Measurements from ENCODE around the gene NKG7.

The NKG7 gene

DNA sequence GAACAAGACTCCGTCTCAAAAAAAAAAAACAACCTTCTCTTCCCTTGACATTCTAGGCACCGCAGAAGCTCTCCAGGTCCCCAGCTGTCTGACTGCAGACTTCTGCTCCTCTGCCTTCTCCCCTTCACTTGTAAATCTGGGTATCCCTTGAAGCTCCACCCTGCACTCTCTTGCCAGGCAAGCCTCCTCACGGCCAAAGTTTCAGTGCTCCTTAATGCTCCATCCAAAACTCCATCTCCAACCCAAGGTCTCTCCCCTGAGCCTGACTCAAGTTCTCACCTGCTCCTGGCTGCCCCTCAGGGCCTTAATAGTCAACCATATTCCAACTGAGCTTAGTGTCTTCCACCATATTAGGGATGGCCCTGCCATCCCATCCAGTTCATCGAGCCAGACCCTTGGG lies 2.2 kb downstream of the NKG7 start:
- peak overlapping the region in 1 of 2 donors; percentile 13 for H3K4me3 ChIP-seq (ENCODE audit: low read length in 2 of 2)
- H3K4me1 ChIP-seq (ENCODE audit: control insufficient read depth in 2 of 2, insufficient read depth in 2 of 2, low read length in 2 of 2), result peaks cover 9 to 11% of the 10 kb centered on the region in 2 donors
- H3K27ac ChIP-seq (ENCODE audit: low read depth in 2 of 2, low read length in 2 of 2), result no peak overlapping the region
- H3K27me3 ChIP-seq (ENCODE audit: control insufficient read depth in 2 of 2, insufficient read depth in 2 of 2, low read length in 2 of 2), result no peaks in the 10 kb centered on the region
- H3K36me3 ChIP-seq (ENCODE audit: control insufficient read depth in 2 of 2, insufficient read depth in 2 of 2, low read length in 2 of 2), result no peaks in the 10 kb centered on the region
- no peaks in the 10 kb centered on the region for H3K9me3 ChIP-seq (ENCODE audit: control insufficient read depth in 2 of 2, low read length in 2 of 2)
- H3K9ac ChIP-seq (ENCODE audit: low read depth in 1 of 2, low read length in 2 of 2), result no peak overlapping the region

DNA sequence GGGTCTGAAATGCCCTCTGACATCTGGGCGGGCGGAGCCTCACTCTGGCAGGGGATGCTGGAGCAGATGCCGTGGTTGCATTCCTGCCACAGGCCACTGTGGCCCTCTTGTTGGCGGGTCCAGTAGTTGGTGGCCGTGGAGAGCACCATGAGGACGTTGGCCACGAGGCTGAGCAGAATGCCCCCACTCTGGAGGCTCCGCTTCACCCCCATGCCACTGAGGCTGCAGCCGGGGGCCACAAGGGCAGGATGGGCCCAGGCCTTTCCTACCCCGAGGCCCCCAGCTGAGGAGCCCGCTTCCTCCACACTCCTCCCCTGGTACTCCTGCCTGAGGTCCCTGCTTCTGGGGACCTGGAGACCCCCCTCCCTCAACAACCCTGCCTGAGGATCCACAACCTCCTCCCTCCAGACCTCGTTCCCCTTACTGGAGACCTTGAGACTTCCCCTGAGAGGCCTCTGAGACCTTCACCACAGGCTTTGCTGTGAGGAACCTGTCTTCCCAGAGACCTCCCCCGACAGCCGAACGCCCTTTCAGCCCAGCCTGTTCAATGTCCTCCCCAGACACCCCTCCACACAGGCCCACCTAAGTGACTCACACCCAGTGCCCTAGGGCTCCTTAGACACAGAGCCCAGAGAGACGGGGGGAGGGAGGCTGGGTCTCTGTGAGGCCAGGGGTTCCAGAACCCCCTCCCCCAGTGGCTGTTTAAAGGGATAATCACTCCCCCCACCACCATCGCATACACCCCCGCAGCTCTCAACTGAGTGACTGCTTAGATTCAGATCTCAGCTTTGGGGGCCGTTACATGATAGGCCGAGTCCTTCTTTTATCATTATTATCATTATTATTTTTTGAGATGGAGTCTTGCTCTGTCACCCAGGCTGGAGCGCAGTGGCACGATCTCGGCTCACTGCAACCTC lies 3.8 kb downstream of the NKG7 start, which contains the start of gene CLDND2:
TSS of gene CLDND2 (minus strand) at position 638 of the 917 bp plus-strand sequence. CDS start at position 212, 426 bp downstream.
- peak within 1 kb of the TSS; percentile 70 to 88 for H3K9ac ChIP-seq (ENCODE audit: low read depth in 1 of 2, low read length in 2 of 2)

DNA sequence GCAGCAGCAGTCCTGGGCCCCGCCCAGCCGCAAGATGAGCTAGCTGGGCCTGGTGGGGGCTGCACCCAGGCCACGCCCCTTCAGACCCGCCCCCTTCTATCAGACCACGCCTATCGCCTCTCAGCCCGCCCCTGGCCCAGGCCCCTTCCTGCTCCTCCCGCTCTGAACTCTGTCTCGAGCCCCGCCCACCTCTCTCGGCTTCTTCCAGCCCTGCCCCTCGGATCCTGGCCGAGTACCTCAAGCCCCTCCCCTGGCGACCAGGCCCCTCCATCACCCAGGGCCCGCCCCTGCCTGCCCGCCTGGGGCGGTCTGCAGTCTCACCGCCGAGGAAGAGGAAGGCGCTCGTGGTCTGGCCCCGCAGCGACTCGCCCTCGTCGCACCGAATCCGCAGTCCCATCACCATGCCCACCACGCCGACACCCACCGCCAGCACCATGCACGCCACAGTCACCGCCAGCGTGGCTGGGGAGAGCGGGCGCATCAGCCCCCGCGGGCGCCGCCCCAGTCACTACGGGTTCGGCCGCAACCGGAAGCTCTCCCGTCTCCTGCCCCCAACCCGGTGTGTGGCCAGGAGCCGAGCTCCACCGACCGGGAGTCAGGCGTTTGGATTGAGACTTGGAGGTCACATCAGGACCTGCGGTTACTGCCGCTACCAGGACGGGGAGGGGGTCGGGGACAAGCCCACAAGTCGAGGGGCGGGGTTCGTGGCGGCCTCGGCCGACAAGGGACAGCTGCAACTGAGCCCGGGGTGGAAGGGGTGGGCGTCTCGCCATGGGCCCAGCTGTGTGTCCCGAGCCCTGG lies 4.7 kb downstream of the NKG7 start:
- Histone ChIP-seq H3K9ac (ENCODE audit: low read depth in 1 of 2, low read length in 2 of 2) (peak overlapping the region; percentile 88 to 90), H3K4me3 (ENCODE audit: low read length in 2 of 2) (peak overlapping the region; percentile 82 to 97), H3K4me1 (ENCODE audit: control insufficient read depth in 2 of 2, insufficient read depth in 2 of 2, low read length in 2 of 2) (peaks cover 15 to 20% of the 10 kb centered on the region in 2 donors), H3K36me3 (ENCODE audit: control insufficient read depth in 2 of 2, insufficient read depth in 2 of 2, low read length in 2 of 2) (no peaks in the 10 kb centered on the region), H3K27me3 (ENCODE audit: control insufficient read depth in 2 of 2, insufficient read depth in 2 of 2, low read length in 2 of 2) (no peaks in the 10 kb centered on the region), H3K9me3 (ENCODE audit: control insufficient read depth in 2 of 2, low read length in 2 of 2) (no peaks in the 10 kb centered on the region), H3K27ac (ENCODE audit: low read depth in 2 of 2, low read length in 2 of 2) (peak overlapping the region; percentile 93 to 98)

More for the DNA sequence above, 3.8 kb downstream of the NKG7 start, which contains the start of gene CLDND2:
- Histone ChIP-seq H3K9me3 (ENCODE audit: control insufficient read depth in 2 of 2, low read length in 2 of 2) (no peaks in the 10 kb centered on the region), H3K27ac (ENCODE audit: low read depth in 2 of 2, low read length in 2 of 2) (peak within 1 kb of the TSS; percentile 78 to 98), H3K27me3 (ENCODE audit: control insufficient read depth in 2 of 2, insufficient read depth in 2 of 2, low read length in 2 of 2) (no peaks in the 10 kb centered on the region), H3K4me3 (ENCODE audit: low read length in 2 of 2) (peak within 1 kb of the TSS; percentile 82 to 97), H3K36me3 (ENCODE audit: control insufficient read depth in 2 of 2, insufficient read depth in 2 of 2, low read length in 2 of 2) (no peaks in the 10 kb centered on the region), H3K4me1 (ENCODE audit: control insufficient read depth in 2 of 2, insufficient read depth in 2 of 2, low read length in 2 of 2) (peaks cover 11 to 19% of the 10 kb centered on the region in 2 donors)

DNA sequence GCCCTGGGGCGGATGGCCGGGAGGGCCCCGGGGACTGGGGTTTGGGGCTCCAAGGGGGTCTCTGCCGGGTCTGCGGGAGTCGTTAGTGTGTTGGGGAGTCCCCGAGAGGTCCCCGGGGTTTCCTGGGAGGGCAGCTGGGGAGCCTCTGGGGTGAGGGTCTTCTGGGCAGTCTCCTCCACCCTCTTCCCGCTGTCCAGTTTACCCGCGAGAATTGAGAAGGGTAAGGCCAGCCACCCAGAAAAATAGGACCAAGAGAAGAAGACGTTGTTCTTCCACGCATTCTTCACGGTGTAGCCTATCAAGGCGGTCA lies 5.2 kb downstream of the NKG7 start:
- Histone ChIP-seq H3K27ac (ENCODE audit: low read depth in 2 of 2, low read length in 2 of 2) (peak overlapping the region; percentile 93 to 98), H3K36me3 (ENCODE audit: control insufficient read depth in 2 of 2, insufficient read depth in 2 of 2, low read length in 2 of 2) (no peaks in the 10 kb centered on the region), H3K4me3 (ENCODE audit: low read length in 2 of 2) (peak overlapping the region; percentile 82 to 97), H3K9ac (ENCODE audit: low read depth in 1 of 2, low read length in 2 of 2) (peak overlapping the region; percentile 88 to 90), H3K4me1 (ENCODE audit: control insufficient read depth in 2 of 2, insufficient read depth in 2 of 2, low read length in 2 of 2) (peaks cover 18 to 24% of the 10 kb centered on the region in 2 donors), H3K27me3 (ENCODE audit: control insufficient read depth in 2 of 2, insufficient read depth in 2 of 2, low read length in 2 of 2) (no peaks in the 10 kb centered on the region), H3K9me3 (ENCODE audit: control insufficient read depth in 2 of 2, low read length in 2 of 2) (no peaks in the 10 kb centered on the region)

- Histone ChIP-seq H3K27me3 (ENCODE audit: control insufficient read depth in 2 of 2, insufficient read depth in 2 of 2, low read length in 2 of 2) (no peaks in the 10 kb centered on the region), H3K4me3 (ENCODE audit: low read length in 2 of 2) (peak overlapping the region; percentile 82 to 97), H3K9ac (ENCODE audit: low read depth in 1 of 2, low read length in 2 of 2) (peak overlapping the region; percentile 88 to 98), H3K9me3 (ENCODE audit: control insufficient read depth in 2 of 2, low read length in 2 of 2) (no peaks in the 10 kb centered on the region), H3K27ac (ENCODE audit: low read depth in 2 of 2, low read length in 2 of 2) (peak overlapping the region; percentile 93 to 98), H3K36me3 (ENCODE audit: control insufficient read depth in 2 of 2, insufficient read depth in 2 of 2, low read length in 2 of 2) (no peaks in the 10 kb centered on the region), H3K4me1 (ENCODE audit: control insufficient read depth in 2 of 2, insufficient read depth in 2 of 2, low read length in 2 of 2) (peaks cover 18 to 24% of the 10 kb centered on the region in 2 donors)
These were observed 5.8 kb downstream of the NKG7 start for GRCh38 chr19:51366389-51367254.

DNA sequence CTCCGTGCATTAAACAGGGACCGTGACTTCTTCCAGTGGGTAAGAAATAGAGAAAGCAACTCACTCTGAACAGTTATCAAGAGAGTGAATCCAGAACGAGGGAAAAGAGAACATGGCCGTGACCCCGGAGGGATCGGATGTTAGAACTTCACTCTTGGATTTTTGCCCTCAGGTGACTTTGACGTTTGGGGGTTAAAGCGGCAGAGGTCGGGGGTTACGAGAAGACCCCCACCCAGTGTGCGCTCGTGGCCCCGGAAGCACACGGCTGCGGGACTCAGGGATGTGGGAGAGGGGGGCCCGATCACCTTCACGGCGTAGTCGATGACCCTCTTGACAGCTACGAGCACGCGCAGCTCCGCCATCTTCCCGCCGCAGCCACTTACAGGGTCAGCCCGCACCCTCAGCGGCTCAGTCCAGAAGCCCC lies 6.5 kb downstream of the NKG7 start, which contains the start of gene ETFB:
TSS of gene ETFB (minus strand) at position 424 of the 424 bp plus-strand sequence. CDS start at position 362, 62 bp downstream.
- H3K9me3 ChIP-seq (ENCODE audit: control insufficient read depth in 2 of 2, low read length in 2 of 2), result no peaks in the 10 kb centered on the region
- H3K9ac ChIP-seq (ENCODE audit: low read depth in 1 of 2, low read length in 2 of 2), result peak within 1 kb of the TSS; percentile 93 to 98
- no peaks in the 10 kb centered on the region for H3K36me3 ChIP-seq (ENCODE audit: control insufficient read depth in 2 of 2, insufficient read depth in 2 of 2, low read length in 2 of 2)
- peaks cover 18 to 24% of the 10 kb centered on the region in 2 donors for H3K4me1 ChIP-seq (ENCODE audit: control insufficient read depth in 2 of 2, insufficient read depth in 2 of 2, low read length in 2 of 2)
- H3K27me3 ChIP-seq (ENCODE audit: control insufficient read depth in 2 of 2, insufficient read depth in 2 of 2, low read length in 2 of 2), result no peaks in the 10 kb centered on the region
- peak within 1 kb of the TSS; percentile 93 to 98 for H3K27ac ChIP-seq (ENCODE audit: low read depth in 2 of 2, low read length in 2 of 2)
- peak within 1 kb of the TSS; percentile 82 to 97 for H3K4me3 ChIP-seq (ENCODE audit: low read length in 2 of 2)

DNA sequence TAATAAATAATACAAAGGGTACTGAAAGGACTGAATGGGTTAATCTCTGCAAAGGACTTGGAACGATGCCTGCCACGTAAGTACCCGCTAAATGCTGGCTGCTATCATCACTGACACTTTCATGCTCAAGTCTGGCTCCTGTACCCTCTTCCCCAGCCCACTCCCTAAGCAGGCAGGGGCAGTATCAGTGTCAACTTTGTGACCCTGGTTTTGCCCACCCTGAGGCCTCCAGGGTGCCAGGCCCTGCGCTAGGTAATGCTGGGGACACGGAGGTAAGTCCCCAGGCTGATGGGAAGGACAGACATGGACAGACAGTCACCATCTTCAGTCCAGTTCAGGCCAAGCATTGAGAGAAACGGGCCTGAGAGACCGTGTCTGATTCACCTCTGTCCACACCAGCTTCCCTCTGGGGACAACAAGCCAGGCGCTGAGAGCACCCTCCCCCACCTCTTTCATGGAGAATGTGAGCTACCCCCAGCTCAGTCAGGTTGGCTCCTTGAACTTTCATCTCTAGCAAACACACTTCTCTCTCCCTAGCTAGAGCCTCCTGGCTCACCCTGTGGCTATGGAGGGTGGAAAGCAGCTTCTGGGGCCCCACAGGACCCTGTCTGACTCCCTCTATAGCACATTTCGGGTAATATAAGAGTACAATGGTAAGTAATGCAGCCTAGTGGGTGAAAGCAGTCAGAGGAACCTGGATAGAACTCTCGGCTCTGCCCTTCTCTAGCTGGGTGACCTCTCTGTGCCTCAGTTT lies 7.1 kb downstream of the NKG7 start:
- Histone ChIP-seq H3K4me3 (ENCODE audit: low read length in 2 of 2) (peak overlapping the region; percentile 82 to 97), H3K36me3 (ENCODE audit: control insufficient read depth in 2 of 2, insufficient read depth in 2 of 2, low read length in 2 of 2) (no peaks in the 10 kb centered on the region), H3K27ac (ENCODE audit: low read depth in 2 of 2, low read length in 2 of 2) (peak overlapping the region; percentile 87 to 98), H3K9ac (ENCODE audit: low read depth in 1 of 2, low read length in 2 of 2) (peak overlapping the region; percentile 93 to 98), H3K27me3 (ENCODE audit: control insufficient read depth in 2 of 2, insufficient read depth in 2 of 2, low read length in 2 of 2) (no peaks in the 10 kb centered on the region), H3K4me1 (ENCODE audit: control insufficient read depth in 2 of 2, insufficient read depth in 2 of 2, low read length in 2 of 2) (peaks cover 18 to 24% of the 10 kb centered on the region in 2 donors), H3K9me3 (ENCODE audit: control insufficient read depth in 2 of 2, low read length in 2 of 2) (no peaks in the 10 kb centered on the region)

DNA sequence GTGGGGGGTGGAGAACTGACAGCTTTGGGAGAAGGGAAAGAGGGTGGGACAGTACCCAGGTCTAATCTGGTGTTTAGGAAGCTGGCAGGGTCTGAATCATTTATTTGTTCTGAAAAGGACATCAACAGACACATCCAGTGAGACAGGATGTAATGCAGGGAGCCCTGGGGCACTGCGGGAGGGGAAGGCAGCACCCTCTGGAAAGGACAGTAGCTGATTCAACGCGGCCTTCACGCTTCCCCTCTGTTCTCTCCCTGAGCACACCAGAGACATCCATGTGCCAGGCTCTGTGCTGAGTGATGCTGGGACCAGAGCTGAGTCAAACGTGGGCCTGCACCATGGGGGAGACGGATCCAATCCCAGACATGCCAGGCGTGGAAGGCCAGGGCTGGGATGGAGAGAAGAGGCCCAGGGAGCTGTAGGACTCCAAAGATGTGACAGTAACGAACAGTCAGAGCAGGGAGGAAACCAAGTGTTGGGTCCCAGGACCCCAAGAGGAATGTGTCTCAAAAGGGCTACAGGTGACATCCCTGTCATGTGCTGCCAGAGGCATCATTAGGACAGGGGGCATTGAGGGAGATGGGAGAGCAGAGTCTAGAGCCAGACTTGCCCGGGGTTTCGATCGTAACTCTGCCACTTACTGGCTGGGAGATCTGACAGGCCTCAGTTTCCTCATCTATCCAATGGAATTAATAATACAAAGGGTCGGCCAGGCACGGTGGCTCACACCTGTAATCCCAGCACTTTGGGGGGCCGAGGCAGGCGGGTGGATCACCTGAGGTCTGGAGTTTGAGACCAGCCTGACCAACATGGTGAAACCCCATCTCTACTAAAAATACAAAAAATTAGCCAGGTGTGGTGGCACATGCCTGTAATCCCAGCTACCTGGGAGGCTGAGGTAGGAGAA lies 8.0 kb downstream of the NKG7 start:
- Histone ChIP-seq H3K36me3 (ENCODE audit: control insufficient read depth in 2 of 2, insufficient read depth in 2 of 2, low read length in 2 of 2) (no peaks in the 10 kb centered on the region), H3K4me1 (ENCODE audit: control insufficient read depth in 2 of 2, insufficient read depth in 2 of 2, low read length in 2 of 2) (peaks cover 18 to 24% of the 10 kb centered on the region in 2 donors), H3K27me3 (ENCODE audit: control insufficient read depth in 2 of 2, insufficient read depth in 2 of 2, low read length in 2 of 2) (no peaks in the 10 kb centered on the region), H3K4me3 (ENCODE audit: low read length in 2 of 2) (no peak overlapping the region), H3K9me3 (ENCODE audit: control insufficient read depth in 2 of 2, low read length in 2 of 2) (no peaks in the 10 kb centered on the region), H3K9ac (ENCODE audit: low read depth in 1 of 2, low read length in 2 of 2) (no peak overlapping the region), H3K27ac (ENCODE audit: low read depth in 2 of 2, low read length in 2 of 2) (no peak overlapping the region)

Measured in mucosa of rectum (tissue), 2 donors.